NT2/D1 (cell line): ENCODE measurements around the gene TM4SF4.

ENCODE experiments used
- YY1 ChIP-seq: IDR thresholded peaks from 2 replicates; pipeline ENCODE4 v1.6.1; 2011; ENCODE audit not compliant: insufficient read length, insufficient read depth
- ZNF274 ChIP-seq: IDR thresholded peaks from 2 replicates; pipeline ENCODE4 v1.6.1; 2011; ENCODE audit warnings: mild to moderate bottlenecking, low read depth, low read length

DNA sequence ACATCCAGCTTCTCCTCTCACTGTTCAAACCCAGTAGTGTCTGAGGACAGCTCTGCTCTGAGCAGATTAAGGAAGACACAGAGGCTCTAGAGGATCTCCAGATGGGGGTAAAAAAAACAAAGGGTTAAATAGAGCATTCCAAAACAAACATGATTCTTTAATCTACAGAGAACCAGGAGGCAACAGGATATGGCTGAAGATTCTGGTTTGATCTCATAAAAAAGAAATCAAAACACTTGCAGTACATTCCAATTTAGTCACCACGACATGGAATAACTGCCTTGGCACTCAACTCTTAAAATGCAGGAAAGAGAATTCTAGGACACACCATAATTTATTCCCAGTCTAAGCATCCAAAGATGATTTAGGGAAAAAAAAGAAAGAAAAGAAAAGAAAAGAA lies 32.0 kb downstream of the TM4SF4 start:
- TF ChIP-seq ZNF274: no peak
- TF ChIP-seq YY1: no peak
